Measurements from ENCODE around the gene WDR88.
"Not testable (repeated sequence)": the region's sequence is repeated elsewhere in the genome, so short reads cannot be mapped to it uniquely, and the experiment has no call there.

WDR88 gene

DNA sequence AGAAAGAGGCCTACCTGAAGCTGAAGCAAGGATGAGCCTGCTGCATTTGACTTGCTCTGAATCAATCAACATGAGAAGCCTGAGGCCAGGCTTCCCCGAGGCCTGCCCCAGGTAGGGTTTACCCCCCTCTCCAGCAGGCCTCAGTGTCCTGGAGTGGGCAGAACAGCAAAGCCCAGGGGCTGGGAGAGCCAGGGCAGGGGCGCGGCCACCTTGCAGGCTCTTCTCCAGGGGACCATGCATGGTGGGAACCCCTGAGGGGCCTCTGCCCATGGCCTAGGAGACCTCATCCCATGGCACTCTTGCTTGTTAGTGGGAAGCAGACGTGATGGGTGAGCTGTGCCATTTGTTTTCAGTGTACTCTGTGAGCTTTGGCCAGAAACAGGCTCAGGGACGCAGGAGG is 42.3 kb downstream of the WDR88 start:
- H3K27ac Mint-ChIP-seq: no peak overlapping the region
- peaks cover 38% of the 10 kb centered on the region for H3K4me1 Mint-ChIP-seq (ENCODE audit: low read depth)
- peaks cover 4% of the 10 kb centered on the region for H3K36me3 Mint-ChIP-seq (ENCODE audit: low read depth)
- no peak overlapping the region for H3K4me3 Mint-ChIP-seq
- H3K9me3 Mint-ChIP-seq: no peaks in the 10 kb centered on the region
- peaks cover 4% of the 10 kb centered on the region for H3K27me3 Mint-ChIP-seq

DNA sequence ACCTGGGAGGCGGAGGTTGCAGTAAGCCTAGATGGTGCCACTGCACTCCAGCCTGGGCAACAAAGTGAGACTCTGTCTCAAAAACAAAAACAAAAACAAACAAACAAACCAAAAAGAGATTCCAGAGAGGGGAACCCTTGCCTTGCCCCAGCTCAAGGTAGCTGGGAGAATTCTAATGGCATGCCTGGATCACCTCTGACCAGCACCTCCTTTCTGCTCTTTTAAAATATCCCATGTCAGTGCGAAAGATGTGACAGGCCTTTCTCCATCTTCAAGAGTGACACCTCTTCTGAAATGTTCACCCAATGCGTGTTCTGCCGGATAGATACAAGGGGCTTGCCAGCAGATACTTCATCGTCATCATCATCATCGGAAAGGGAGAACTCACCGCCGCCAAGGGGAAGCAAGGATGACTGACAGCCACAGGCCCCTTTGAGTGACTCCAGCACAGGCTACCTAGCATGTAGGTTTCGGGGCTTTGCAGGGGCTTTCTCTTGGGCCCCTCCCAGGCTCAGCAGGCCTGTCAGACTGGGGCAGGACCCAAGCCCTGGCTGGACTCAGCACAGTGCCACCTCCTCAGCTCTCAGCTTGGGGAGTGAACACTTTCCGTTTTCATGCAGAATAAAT is 43.4 kb downstream of the WDR88 start:
- peaks cover 4% of the 10 kb centered on the region for H3K27me3 Mint-ChIP-seq
- H3K9me3 Mint-ChIP-seq: no peaks in the 10 kb centered on the region
- H3K27ac Mint-ChIP-seq: no peak overlapping the region
- H3K4me3 Mint-ChIP-seq: peak overlapping the region; percentile 90
- peaks cover 4% of the 10 kb centered on the region for H3K36me3 Mint-ChIP-seq (ENCODE audit: low read depth)
- peaks cover 38% of the 10 kb centered on the region for H3K4me1 Mint-ChIP-seq (ENCODE audit: low read depth)

DNA sequence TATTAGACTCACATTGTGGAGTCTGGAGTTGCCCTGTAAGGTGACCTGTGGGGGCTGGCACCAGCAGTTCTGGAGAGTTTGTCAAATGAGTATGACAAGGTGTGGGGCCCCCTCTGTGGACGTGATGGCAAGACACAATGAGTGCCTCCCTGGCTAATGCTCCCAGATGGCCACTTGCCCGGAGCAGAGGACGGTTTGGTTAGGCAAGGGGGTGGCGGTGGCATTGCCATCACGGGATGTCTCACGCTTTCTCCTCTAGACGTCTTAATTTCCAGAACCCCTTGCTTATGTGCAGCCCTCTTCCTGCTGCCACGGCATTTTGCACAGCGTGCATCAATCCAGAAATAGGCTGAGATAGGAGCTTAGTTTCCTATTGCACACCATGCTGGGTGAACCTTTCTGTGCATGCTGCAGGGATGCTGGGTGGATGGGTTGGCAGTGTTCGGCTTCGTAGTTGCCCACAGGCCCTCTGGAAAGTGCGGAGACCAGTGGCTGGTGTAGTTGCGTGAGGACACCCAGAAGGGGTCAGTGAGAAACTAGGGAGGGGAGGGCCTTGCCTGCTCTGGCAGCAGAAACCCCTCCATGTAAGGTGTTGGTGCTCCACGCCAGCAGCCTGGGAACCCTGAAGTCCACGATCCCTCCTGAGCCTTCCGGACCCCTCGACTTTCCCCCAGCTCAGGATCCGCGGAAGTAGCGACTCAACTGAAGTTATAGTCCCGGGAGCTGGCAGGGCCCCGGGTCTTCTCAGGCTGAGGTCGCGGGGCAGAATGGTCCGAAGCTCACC is 44.2 kb downstream of the WDR88 start:
- peak overlapping the region; percentile 90 for H3K4me3 Mint-ChIP-seq
- H3K9me3 Mint-ChIP-seq: no peaks in the 10 kb centered on the region
- H3K4me1 Mint-ChIP-seq (ENCODE audit: low read depth): peaks cover 38% of the 10 kb centered on the region
- peaks cover 4% of the 10 kb centered on the region for H3K36me3 Mint-ChIP-seq (ENCODE audit: low read depth)
- H3K27me3 Mint-ChIP-seq: peaks cover 4% of the 10 kb centered on the region
- H3K27ac Mint-ChIP-seq: peak overlapping the region; percentile 97

DNA sequence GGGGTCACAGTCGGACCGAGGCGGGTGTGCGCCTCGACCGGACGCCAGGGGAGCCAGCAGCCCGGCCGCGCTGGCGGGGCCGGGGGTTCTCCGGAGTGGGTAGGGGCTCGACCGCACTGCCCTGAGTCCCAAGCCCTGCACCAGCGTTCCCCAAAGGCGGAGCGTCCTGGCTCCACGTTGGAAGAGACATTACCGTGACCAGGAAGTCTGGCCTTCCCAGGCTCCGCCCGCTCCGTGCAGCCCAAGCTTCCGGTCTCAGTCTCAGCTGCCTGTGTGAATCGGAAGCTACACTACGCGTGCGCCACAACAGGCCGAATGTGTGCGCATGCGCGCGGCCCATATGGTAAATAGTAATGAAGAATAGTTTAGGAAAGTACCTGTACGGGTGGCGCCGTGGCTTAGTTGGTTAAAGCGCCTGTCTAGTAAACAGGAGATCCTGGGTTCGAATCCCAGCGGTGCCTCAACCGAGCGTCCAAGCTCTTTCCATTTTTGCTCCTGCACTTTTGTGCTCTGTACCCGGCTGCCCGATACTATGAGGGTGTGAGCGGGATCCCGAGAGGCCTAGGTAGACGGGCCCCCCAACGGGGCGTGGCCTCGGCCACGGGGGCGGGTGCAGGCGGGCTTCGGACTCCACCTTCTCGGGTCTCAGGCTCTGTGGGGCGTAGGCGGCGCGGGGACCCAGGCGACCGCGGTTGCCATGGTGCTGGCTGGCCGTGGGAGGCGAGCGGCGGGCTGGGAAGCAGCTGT is 44.9 kb downstream of the WDR88 start:
- Mint-ChIP-seq H3K27ac (peak overlapping the region; percentile 97), H3K4me3 (peak overlapping the region; percentile 90), H3K4me1 (ENCODE audit: low read depth) (peaks cover 38% of the 10 kb centered on the region), H3K36me3 (ENCODE audit: low read depth) (peaks cover 4% of the 10 kb centered on the region), H3K27me3 (peaks cover 4% of the 10 kb centered on the region), H3K9me3 (no peaks in the 10 kb centered on the region)

DNA sequence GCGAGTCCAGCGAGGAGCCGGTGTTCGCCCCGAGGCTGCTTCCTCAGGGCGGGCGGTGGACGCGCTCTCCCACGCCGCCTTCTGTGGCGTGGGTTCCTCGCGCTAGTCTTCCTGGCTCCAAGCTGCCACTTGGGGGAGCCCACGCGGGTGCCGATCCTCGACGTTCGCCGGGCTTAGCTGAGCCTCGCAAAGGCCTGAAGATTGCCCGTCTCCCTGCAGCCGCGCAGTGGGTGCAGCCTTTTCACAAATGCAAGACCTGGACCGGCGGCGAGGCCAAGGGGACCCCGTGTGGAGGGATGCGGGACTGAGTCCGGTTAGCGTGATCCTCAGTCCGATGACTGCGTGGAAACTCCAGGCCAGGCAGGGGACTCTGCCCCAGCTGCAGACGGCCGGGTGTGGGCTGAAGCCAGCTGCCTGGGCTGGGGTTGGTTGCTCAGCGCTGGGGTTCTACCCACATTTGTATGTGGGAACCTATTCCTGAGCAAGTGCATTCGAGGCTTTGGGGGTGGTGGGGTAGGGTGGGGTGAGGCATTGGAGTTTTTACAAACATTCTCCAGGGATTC is 45.6 kb downstream of the WDR88 start:
- H3K9me3 Mint-ChIP-seq: no peaks in the 10 kb centered on the region
- H3K4me1 Mint-ChIP-seq (ENCODE audit: low read depth): peaks cover 32% of the 10 kb centered on the region
- peak overlapping the region; percentile 97 for H3K27ac Mint-ChIP-seq

DNA sequence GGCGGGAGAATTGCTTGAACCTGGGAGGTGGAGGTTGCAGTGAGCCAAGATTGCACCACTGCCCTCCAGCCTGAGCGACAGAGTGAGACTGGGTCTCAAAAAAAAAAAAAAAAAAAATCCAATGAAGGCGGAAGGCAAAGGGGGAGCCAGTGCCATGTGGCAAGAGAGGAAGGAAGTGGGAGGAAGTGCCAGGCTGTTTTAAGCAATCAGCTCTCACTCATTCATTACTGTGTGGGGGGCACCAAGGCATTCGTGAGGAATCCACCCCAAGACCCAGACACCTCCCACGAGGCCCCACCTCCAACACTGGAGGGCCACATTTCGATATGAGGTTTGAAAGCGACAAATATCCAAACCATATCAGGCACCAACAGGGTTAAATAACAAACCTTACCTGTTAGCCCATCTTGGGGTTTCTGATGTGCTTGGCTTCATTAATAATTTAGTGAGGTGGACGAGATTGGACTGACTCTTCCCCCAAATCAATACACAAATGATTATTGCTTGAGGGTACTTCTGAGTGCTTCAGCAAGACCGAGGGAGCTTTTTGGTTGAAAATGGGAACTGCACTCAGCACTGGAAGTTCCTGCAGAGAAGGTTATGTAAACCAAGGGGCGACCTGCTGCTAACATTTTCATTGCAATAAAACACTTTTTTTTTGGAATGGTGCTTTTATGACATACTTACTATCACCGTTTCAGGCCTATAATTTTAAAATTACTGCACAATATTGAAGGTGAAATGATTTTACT is 54.7 kb downstream of the WDR88 start:
- Mint-ChIP-seq H3K27me3 (peaks cover 3% of the 10 kb centered on the region), H3K9me3 (no peaks in the 10 kb centered on the region), H3K4me1 (ENCODE audit: low read depth) (peaks cover 9% of the 10 kb centered on the region), H3K4me3 (no peak overlapping the region), H3K36me3 (ENCODE audit: low read depth) (no peaks in the 10 kb centered on the region), H3K27ac (no peak overlapping the region)

More for the DNA sequence above, 45.6 kb downstream of the WDR88 start:
- peaks cover 4% of the 10 kb centered on the region for H3K27me3 Mint-ChIP-seq
- H3K4me3 Mint-ChIP-seq: peak overlapping the region; percentile 90
- peaks cover 4% of the 10 kb centered on the region for H3K36me3 Mint-ChIP-seq (ENCODE audit: low read depth)

DNA sequence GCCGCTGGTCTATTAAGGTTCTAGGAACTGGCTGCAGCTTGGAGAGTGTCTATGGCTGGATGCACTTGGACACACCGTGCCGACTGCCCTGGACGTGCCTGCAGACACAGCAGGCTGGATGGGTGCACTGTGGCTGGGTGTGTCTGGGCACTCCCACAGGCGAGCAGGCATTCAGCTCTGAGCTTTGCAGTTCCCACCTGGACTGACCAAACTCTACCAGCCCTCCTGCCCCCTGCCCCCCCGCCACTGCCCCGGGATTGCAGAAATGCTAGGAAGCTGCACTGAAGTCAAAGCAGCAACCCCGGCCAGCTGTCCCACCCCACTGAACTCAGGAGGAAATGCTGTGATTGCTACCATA is 55.2 kb downstream of the WDR88 start:
- Mint-ChIP-seq H3K27ac (no peak overlapping the region), H3K4me1 (ENCODE audit: low read depth) (peaks cover 9% of the 10 kb centered on the region)

DNA sequence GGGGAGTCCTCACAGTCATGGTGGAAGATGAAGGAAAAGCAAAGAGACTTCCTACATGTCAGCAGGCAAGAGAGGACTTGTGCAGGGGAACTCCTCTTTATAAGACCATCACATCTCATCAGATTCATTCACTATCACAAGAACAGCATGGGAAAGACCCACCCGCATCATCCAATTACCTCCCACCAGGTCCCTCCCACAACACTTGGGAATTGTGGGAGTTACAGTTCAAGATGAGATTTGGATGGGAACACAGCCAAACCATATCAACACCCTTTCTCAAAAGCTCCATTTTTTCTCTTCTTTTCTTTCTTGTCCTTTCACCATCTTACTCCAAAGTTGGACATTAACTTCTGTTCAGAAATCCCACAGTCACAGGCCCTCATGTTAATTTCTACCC is 57.5 kb downstream of the WDR88 start:
- H3K27me3 Mint-ChIP-seq: peaks cover 26% of the 10 kb centered on the region
- H3K4me1 Mint-ChIP-seq (ENCODE audit: low read depth): peaks cover 9% of the 10 kb centered on the region
- no peak overlapping the region for H3K27ac Mint-ChIP-seq
- no peaks in the 10 kb centered on the region for H3K36me3 Mint-ChIP-seq (ENCODE audit: low read depth)
- no peak overlapping the region for H3K4me3 Mint-ChIP-seq
- no peaks in the 10 kb centered on the region for H3K9me3 Mint-ChIP-seq

More for the DNA sequence above, 55.2 kb downstream of the WDR88 start:
- Mint-ChIP-seq H3K36me3 (ENCODE audit: low read depth) (no peaks in the 10 kb centered on the region), H3K4me3 (no peak overlapping the region), H3K9me3 (no peaks in the 10 kb centered on the region), H3K27me3 (peaks cover 9% of the 10 kb centered on the region)

DNA sequence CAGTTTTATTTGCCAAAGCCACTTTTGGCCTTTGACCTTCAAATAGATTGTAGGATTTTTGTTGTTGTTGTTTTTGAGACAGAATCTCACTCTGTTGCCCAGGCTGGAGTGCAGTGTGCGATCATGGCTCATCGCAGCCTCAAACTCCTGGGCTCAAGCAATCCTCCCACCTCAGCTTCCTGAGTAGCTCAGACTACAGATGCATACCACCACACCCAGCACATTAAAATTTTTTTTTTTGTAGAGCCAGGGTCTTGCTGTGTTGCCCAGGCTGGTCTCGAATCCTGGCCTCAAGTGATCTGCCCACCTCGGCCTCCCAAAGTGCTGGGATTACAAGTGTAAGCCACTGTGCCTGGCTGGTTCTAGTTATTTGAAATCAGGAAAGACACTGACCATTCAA is 59.2 kb downstream of the WDR88 start:
- H3K36me3 Mint-ChIP-seq (ENCODE audit: low read depth); H3K9me3 Mint-ChIP-seq; H3K4me1 Mint-ChIP-seq (ENCODE audit: low read depth); H3K27ac Mint-ChIP-seq; H3K4me3 Mint-ChIP-seq: not testable (repeated sequence)
- peaks cover 26% of the 10 kb centered on the region for H3K27me3 Mint-ChIP-seq

DNA sequence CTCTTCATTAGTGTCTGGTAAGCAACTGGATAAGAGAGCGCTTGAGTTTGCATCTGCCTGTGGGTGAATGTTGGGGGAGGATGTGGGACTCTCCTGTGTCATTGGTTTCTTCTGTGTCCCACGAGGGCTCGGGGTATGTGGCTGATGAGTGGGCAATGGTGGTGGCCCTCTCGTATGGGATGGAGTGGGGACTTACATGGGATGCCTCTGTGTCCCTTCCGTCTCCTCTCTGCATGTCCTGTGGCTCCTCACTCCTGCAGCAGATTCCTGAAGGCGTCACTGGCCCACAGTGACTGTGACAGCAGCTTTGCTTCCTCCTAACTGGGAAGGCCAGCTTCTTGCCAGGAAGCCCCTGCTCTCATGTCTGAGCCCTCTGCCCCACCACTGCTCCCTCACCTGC is 59.6 kb downstream of the WDR88 start:
- peaks cover 27% of the 10 kb centered on the region for H3K27me3 Mint-ChIP-seq
- peaks cover 6% of the 10 kb centered on the region for H3K4me1 Mint-ChIP-seq (ENCODE audit: low read depth)
- no peaks in the 10 kb centered on the region for H3K9me3 Mint-ChIP-seq
- no peak overlapping the region for H3K4me3 Mint-ChIP-seq
- no peaks in the 10 kb centered on the region for H3K36me3 Mint-ChIP-seq (ENCODE audit: low read depth)
- H3K27ac Mint-ChIP-seq: no peak overlapping the region

DNA sequence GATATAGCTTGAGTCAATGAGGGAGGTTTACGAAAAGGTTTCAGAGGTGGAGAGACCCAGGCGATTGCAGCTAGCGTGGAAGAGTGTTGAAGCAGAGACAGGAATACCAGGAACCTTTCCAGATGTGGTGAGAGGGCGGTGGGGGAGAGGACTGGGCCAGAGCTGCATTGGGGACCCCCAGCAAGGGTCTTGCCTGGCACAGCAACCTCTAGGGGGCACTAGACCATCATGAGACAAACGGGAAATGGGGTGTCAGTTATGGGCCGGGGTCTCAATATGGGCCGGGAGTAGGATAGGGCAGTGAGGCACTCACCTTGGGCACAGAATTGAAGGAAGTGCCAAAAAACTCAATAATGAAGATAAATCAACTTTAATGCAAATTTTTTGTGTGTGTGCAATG is 60.1 kb downstream of the WDR88 start:
- H3K27ac Mint-ChIP-seq: no peak overlapping the region
- no peaks in the 10 kb centered on the region for H3K36me3 Mint-ChIP-seq (ENCODE audit: low read depth)
- no peaks in the 10 kb centered on the region for H3K9me3 Mint-ChIP-seq
- H3K4me3 Mint-ChIP-seq: no peak overlapping the region
- H3K27me3 Mint-ChIP-seq: peaks cover 30% of the 10 kb centered on the region
- peaks cover under 1% of the 10 kb centered on the region for H3K4me1 Mint-ChIP-seq (ENCODE audit: low read depth)

DNA sequence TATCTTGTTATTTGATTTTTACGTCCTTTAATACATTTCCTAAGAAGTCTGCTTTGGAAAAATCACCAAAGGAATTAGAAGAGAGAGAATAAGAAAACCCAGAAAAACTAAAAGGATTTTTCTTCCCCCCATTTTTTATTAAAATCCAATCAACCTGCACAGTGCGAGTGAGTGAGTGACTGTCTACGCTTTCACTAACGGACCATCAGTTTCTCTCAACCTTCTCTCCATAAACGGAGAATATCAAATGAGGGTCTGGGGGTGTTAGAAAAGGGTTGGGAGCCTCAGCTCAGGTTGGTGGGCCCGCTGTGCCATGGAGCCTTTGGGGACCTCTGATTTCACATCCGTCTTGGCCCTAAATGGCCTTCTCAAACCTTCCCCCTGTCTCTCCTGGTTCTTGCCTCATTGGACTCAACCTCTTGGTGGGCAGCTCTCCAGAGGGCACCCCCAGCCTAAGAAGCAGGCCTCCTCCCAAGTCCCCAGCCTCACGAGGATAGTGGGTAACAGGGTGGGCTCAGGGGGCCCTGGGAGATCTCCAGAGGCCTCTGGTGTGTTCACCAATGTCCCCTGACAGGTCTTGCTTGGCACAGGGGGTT is 61.5 kb downstream of the WDR88 start:
- no peak overlapping the region for H3K27ac Mint-ChIP-seq
- no peaks in the 10 kb centered on the region for H3K4me1 Mint-ChIP-seq (ENCODE audit: low read depth)
- H3K9me3 Mint-ChIP-seq: no peaks in the 10 kb centered on the region
- peak overlapping the region; percentile 59 for H3K4me3 Mint-ChIP-seq
- H3K27me3 Mint-ChIP-seq: peaks cover 30% of the 10 kb centered on the region
- no peaks in the 10 kb centered on the region for H3K36me3 Mint-ChIP-seq (ENCODE audit: low read depth)

DNA sequence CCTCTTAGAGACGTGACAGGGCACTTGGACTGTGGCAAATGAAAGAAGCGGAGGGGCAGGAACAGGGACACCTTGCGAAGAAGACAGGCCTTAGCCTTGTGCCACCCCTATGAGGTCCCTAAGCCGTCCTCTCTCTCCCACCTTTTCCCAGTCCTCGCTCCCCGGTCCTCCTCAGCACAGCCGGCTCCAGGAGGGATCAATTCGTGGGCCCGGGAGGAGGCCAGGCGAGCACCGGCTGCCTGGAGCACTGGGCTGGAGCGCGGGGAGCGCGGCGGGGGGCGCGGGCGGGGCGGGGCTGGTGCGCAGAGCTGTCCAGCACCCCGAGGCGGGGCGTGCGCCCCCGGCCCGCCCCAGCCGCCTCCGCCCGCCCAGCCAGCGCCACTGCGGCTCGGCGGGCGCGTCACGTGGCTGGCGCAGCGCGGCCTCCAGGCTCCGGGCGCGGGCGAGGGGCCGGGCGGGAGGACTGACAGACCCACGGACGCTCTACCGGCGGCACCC is 62.0 kb downstream of the WDR88 start, which contains the start of gene LRP3:
Gene LRP3, plus strand, starts transcription at position 466 of the 498 bp plus-strand sequence. CDS start 456 bp downstream, outside the sequence.
- Mint-ChIP-seq H3K4me1 (ENCODE audit: low read depth) (no peaks in the 10 kb centered on the region), H3K27me3 (peaks cover 30% of the 10 kb centered on the region), H3K4me3 (peak within 1 kb of the TSS; percentile 59), H3K36me3 (ENCODE audit: low read depth) (no peaks in the 10 kb centered on the region), H3K27ac (no peak within 1 kb of the TSS), H3K9me3 (no peaks in the 10 kb centered on the region)

DNA sequence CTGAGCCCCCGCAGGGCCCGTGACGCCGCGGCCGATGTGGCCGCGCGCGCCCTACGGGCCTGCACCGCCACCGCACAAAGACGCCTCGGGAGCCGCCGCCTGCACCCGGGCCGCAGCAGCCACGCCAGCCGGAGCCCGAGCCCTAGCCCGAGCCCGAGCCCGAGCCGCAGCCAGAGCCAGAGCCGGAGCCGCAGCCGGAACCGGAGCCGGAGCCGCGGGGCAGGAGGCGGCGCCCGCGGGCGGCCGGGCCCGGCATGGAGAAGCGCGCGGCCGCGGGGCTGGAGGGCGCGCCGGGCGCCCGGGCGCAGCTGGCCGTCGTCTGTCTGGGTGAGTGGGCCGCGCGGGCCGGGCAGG is 62.6 kb downstream of the WDR88 start:
- peaks cover under 1% of the 10 kb centered on the region for H3K4me1 Mint-ChIP-seq (ENCODE audit: low read depth)
- H3K4me3 Mint-ChIP-seq: no peak overlapping the region
- H3K9me3 Mint-ChIP-seq: no peaks in the 10 kb centered on the region
- H3K27ac Mint-ChIP-seq: no peak overlapping the region
- no peaks in the 10 kb centered on the region for H3K36me3 Mint-ChIP-seq (ENCODE audit: low read depth)
- H3K27me3 Mint-ChIP-seq: peaks cover 30% of the 10 kb centered on the region

Data from stimulated activated naive CD8-positive, alpha-beta T cell treated with anti-CD3 and anti-CD28 coated beads, Interleukin-15, Interleukin-2, amounts not matched to agents 100 ng/mL and 50 ng/mL, for 24 hours (primary cell).